Esophagus muscularis mucosa (tissue), 3 donors: ENCODE results near the gene TRAF5.

Experiments used
- POLR2A ChIP-seq: fragments of 450-650 bp; IDR thresholded peaks from one replicate; pipeline ENCODE4 v1.6.1; 2017; ENCODE audit warnings: antibody characterized with exemption, moderate library complexity, mild to moderate bottlenecking, low read depth
- POLR2AphosphoS5 ChIP-seq, 2 donors: sonication (generic); formaldehyde crosslinking; IDR thresholded peaks; one replicate each; pipeline ENCODE4 v1.6.1; 2017; ENCODE audit warnings: antibody characterized with exemption in 2 of 2
- TF ChIP-seq, protein P1 (sequence below), 3 experiments: fragments of 200-600 bp in 2 of 3; fragments of 450-650 bp in 1 of 3; sonication (generic) in 2 of 3; IDR thresholded peaks; one replicate each; pipeline ENCODE4 v1.5.1; 2017 to 2019; ENCODE audit warnings: antibody characterized with exemption in 3 of 3, mild to moderate bottlenecking in 2 of 3, moderate library complexity in 1 of 3

DNA sequence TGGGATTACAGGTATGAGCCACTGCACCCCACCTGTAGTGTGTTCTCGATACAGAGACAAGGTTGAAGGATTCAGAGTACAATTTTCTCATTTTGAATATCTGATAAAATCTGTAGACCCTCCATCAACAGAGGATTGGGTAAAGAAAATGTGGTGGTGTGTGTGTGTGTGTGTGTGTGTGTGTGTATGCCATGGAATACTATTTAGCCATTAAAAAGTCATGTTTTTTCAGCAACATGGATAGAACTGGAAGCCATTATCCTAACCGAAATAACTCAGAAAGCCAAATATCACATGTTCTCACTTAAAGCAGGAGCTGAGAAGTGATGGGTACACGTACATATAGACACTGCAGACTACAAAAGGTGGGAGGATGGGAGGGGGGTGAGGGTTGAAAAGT lies 57.9 kb downstream of the TRAF5 start:
- TF ChIP-seq, protein P1, sequence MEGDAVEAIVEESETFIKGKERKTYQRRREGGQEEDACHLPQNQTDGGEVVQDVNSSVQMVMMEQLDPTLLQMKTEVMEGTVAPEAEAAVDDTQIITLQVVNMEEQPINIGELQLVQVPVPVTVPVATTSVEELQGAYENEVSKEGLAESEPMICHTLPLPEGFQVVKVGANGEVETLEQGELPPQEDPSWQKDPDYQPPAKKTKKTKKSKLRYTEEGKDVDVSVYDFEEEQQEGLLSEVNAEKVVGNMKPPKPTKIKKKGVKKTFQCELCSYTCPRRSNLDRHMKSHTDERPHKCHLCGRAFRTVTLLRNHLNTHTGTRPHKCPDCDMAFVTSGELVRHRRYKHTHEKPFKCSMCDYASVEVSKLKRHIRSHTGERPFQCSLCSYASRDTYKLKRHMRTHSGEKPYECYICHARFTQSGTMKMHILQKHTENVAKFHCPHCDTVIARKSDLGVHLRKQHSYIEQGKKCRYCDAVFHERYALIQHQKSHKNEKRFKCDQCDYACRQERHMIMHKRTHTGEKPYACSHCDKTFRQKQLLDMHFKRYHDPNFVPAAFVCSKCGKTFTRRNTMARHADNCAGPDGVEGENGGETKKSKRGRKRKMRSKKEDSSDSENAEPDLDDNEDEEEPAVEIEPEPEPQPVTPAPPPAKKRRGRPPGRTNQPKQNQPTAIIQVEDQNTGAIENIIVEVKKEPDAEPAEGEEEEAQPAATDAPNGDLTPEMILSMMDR (IDR thresholded peaks at IDR 0.05) = no peak
- TF ChIP-seq POLR2AphosphoS5 (IDR thresholded peaks at IDR 0.05) (no peak), POLR2A (no peak)
